Measurements from ENCODE around the gene TPCN2.

DNA sequence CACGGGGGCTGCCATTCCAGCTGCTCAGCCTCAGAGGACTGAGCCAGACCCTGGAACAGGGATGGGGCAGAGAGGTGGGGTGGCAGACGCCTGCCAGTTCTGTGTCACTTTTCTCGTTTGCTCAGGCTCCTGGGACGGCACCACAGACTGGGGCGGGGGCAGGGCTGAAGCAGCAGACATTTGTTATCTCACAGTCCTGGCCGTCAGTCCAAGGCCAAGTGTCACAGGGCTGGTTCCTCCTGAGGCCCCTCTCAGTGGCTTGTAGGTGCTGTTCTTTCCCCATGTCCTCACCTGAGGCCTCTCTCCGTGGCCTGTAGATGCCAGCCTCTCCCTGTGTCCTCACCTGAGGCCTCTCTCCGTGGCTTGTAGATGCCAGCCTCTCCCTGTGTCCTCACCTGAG is 24.7 kb downstream of the TPCN2 start:
- TF ChIP-seq POLR2A (IDR thresholded peaks at IDR 0.05; ENCODE audit: extremely low read depth, insufficient read length), result no peak
- TF ChIP-seq, protein P1, sequence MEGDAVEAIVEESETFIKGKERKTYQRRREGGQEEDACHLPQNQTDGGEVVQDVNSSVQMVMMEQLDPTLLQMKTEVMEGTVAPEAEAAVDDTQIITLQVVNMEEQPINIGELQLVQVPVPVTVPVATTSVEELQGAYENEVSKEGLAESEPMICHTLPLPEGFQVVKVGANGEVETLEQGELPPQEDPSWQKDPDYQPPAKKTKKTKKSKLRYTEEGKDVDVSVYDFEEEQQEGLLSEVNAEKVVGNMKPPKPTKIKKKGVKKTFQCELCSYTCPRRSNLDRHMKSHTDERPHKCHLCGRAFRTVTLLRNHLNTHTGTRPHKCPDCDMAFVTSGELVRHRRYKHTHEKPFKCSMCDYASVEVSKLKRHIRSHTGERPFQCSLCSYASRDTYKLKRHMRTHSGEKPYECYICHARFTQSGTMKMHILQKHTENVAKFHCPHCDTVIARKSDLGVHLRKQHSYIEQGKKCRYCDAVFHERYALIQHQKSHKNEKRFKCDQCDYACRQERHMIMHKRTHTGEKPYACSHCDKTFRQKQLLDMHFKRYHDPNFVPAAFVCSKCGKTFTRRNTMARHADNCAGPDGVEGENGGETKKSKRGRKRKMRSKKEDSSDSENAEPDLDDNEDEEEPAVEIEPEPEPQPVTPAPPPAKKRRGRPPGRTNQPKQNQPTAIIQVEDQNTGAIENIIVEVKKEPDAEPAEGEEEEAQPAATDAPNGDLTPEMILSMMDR (IDR thresholded peaks at IDR 0.05; ENCODE audit: low read depth, low read length), result no peak
